ENCODE results near the gene KRT9. TPM values are rescaled to one million over a fixed set of nuclear protein-coding genes. Genes with fewer than 3 reads are reported as not detected.

Gene KRT9
- total and polyA plus RNA-seq, 9 of the 15 experiments (the other 6 are each of a cell fraction or from before 2014, with no cell fraction given): 0.03 TPM; not detected in 8

DNA sequence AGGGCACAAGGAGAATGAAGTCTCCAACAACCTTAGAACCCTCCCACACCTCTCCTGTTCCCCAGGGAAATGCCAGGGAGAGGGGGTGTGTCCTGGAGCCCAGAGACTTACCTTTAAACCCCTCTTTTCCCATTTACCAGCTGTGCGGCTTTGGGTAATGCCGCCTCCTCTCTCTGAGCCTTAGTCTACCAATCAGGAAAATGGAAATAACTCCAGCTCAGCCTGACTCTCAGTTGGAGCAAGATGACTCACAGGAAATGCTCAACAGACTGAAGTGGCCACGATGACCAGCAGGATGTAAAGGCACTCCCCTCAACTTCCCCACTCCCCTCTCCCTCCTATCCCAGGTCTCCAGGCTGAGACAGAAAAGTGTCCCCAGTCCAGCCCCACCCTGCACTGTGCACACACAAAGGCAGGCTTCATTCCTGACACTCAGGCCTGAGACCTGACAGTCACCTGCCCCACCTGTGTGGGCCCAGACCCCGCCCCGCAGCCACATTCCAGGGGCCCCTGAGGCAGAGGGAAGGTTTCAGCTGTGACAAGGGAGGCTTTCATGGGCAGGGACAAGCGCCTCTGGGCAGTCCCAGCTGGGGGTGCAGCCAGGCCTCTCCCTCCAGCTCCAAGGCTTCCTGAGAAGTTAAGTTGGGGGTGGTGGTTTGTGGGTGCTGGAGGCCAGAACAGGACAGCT is 50.1 kb downstream of the KRT9 start:
- peak; percentile 79 for ATAC-seq
- Histone ChIP-seq H3K9ac (ENCODE audit: insufficient read depth in 1 of 2, low read depth in 2 of 2, low read length in 2 of 2) (peak overlapping the region; percentile 24 to 80; a peak in 3 of 4 replicates), H3K9me3 (replicated peaks; ENCODE audit: control insufficient read depth, insufficient read depth, low read depth, low read length) (no peaks in the 10 kb centered on the region), H3K36me3 (ENCODE audit: control insufficient read depth, insufficient read depth, low read length) (peaks cover 31% of the 10 kb centered on the region; the same call in 1 of the 3 replicates), H3K9me1 (ENCODE audit: control insufficient read depth, insufficient read depth, low read length) (no peaks in the 10 kb centered on the region), H3K4me2 (ENCODE audit: insufficient read depth, low read length) (peak overlapping the region; percentile 19), H3K79me2 (ENCODE audit: control insufficient read depth, insufficient read depth, low read length) (peaks cover 10% of the 10 kb centered on the region), H3K4me3 (no peak overlapping the region), H3K27ac (ENCODE audit: extremely low read depth, low read depth, low read length) (peak overlapping the region; percentile 70), H2AFZ (ENCODE audit: low read depth, low read length) (no peak overlapping the region), H3K4me1 (replicated peaks in 1 of 2; ENCODE audit: control insufficient read depth in 2 of 2, insufficient read depth in 2 of 2, low read length in 2 of 2) (peaks cover 38 to 69% of the 10 kb centered on the region in 2 experiments), H3K27me3 (ENCODE audit: control insufficient read depth in 2 of 2, insufficient read depth in 2 of 2, low read length in 2 of 2) (no peaks in the 10 kb centered on the region), H4K20me1 (replicated peaks; ENCODE audit: control insufficient read depth, insufficient read depth, low read length) (no peaks in the 10 kb centered on the region)
- ChIA-PET POLR2A (interaction anchor here (0.6 to 1.5 kb wide), 6 partner anchors 9 to 169 kb away, joined by 3 to 7 read pairs (median 3); no protein-coding TSS in a partner anchor), CTCF (ENCODE audit: low intra/inter-chr PET ratio) (no interaction called here)
- intact Hi-C loops (cut with micrococcal nuclease) (no loop called here), in situ Hi-C loops (cut with MboI) (no loop called here)
- FAIRE-seq: peak; percentile 99
- WGBS (ENCODE audit: insufficient coverage, low coverage, missing lambda C conversion rate): 42% methylated on average over 6 of the region's 6 CpGs
- no TSS peak for BruUV-seq (replicated peaks)
- peak; percentile 33 to 81 (median 53) for DNase-seq (ENCODE audit: extremely low read depth in 1 of 4, low spot score in 3 of 4)
- TF ChIP-seq ZBTB7A (IDR thresholded peaks at IDR 0.05; ENCODE audit: borderline replicate concordance, control insufficient read depth, low read depth, low read length) (peak; percentile 61; the same call in 1 of the 2 replicates), MAZ (CRISPR knock-in tag; conservative IDR thresholded peaks at IDR 0.05 in 1 of 2, IDR thresholded peaks at IDR 0.05 in 1 of 2) (0 out of 4 replicates have a peak, but pooled peaks of 1 of the 2 experiments have one; percentile 1), SUPT5H (IDR thresholded peaks at IDR 0.05) (peak; percentile 24; the same call in 1 of the 2 replicates), DPF2 (IDR thresholded peaks at IDR 0.05) (peak; percentile 79), EP300 (IDR thresholded peaks at IDR 0.05; ENCODE audit: low read length) (peak; percentile 66; the same call in 1 of the 2 replicates), KDM1A (IDR thresholded peaks at IDR 0.05) (peak; percentile 83 to 95), ETV5 (CRISPR knock-in tag; IDR thresholded peaks at IDR 0.05; ENCODE audit: low read depth) (peak; percentile 76; the same call in 1 of the 2 replicates), ZNF57 (CRISPR knock-in tag; IDR thresholded peaks at IDR 0.05) (no peak), HDAC1 (IDR thresholded peaks at IDR 0.05) (peak in 1 of 2 experiments; percentile 27; a peak in 1 of 4 replicates), JUN (IDR thresholded peaks at IDR 0.05; ENCODE audit: borderline replicate concordance, low read depth, low read length) (peak; percentile 58; the same call in 1 of the 2 replicates), JUN (CRISPR knock-in tag; IDR thresholded peaks at IDR 0.05; ENCODE audit: borderline replicate concordance) (no peak), ETV1 (tag; conservative IDR thresholded peaks at IDR 0.05; ENCODE audit: low read depth) (peak; percentile 72; the same call in 1 of the 2 replicates), JUND (IDR thresholded peaks at IDR 0.05; ENCODE audit: borderline replicate concordance, low read depth, low read length) (peak; percentile 87), JUND (tag; IDR thresholded peaks at IDR 0.05; ENCODE audit: borderline replicate concordance, low read depth, low read length) (peak; percentile 88; the same call in 2 of the 3 replicates)
- TF ChIP-seq, protein P1, sequence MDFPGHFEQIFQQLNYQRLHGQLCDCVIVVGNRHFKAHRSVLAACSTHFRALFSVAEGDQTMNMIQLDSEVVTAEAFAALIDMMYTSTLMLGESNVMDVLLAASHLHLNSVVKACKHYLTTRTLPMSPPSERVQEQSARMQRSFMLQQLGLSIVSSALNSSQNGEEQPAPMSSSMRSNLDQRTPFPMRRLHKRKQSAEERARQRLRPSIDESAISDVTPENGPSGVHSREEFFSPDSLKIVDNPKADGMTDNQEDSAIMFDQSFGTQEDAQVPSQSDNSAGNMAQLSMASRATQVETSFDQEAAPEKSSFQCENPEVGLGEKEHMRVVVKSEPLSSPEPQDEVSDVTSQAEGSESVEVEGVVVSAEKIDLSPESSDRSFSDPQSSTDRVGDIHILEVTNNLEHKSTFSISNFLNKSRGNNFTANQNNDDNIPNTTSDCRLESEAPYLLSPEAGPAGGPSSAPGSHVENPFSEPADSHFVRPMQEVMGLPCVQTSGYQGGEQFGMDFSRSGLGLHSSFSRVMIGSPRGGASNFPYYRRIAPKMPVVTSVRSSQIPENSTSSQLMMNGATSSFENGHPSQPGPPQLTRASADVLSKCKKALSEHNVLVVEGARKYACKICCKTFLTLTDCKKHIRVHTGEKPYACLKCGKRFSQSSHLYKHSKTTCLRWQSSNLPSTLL (IDR thresholded peaks at IDR 0.05): no peak
- TF ChIP-seq, protein P2, sequence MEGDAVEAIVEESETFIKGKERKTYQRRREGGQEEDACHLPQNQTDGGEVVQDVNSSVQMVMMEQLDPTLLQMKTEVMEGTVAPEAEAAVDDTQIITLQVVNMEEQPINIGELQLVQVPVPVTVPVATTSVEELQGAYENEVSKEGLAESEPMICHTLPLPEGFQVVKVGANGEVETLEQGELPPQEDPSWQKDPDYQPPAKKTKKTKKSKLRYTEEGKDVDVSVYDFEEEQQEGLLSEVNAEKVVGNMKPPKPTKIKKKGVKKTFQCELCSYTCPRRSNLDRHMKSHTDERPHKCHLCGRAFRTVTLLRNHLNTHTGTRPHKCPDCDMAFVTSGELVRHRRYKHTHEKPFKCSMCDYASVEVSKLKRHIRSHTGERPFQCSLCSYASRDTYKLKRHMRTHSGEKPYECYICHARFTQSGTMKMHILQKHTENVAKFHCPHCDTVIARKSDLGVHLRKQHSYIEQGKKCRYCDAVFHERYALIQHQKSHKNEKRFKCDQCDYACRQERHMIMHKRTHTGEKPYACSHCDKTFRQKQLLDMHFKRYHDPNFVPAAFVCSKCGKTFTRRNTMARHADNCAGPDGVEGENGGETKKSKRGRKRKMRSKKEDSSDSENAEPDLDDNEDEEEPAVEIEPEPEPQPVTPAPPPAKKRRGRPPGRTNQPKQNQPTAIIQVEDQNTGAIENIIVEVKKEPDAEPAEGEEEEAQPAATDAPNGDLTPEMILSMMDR (IDR thresholded peaks at IDR 0.05 in 2 of 3, conservative IDR thresholded peaks at IDR 0.05 in 1 of 3; ENCODE audit: insufficient read depth in 2 of 3, low read depth in 1 of 3, low read length in 3 of 3): 0 out of 6 replicates have a peak, but pooled peaks of 1 of the 3 experiments have one; percentile 11
- TF ChIP-seq, protein P3, sequence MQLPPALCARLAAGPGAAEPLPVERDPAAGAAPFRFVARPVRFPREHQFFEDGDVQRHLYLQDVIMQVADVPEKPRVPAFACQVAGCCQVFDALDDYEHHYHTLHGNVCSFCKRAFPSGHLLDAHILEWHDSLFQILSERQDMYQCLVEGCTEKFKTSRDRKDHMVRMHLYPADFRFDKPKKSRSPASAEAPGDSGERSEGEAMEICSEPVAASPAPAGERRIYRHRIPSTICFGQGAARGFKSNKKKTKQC (CRISPR knock-in tag; IDR thresholded peaks at IDR 0.05): 0 out of 2 replicates have a peak, but pooled peaks have one; percentile 28
